ENCODE measurements around the gene MMP25. TPM values are rescaled to one million over a fixed set of nuclear protein-coding genes. Genes with fewer than 3 reads are reported as not detected.

Gene MMP25
- polyA plus RNA-seq, 1 donor (not counting 4 experiments of a cell fraction or from before 2014, with no cell fraction given) = 0.09 TPM

- Histone ChIP-seq H3K27ac (ENCODE audit: control insufficient read depth, insufficient read depth, low read length) (no peak overlapping the region), H3K9ac (ENCODE audit: control insufficient read depth, extremely low read depth, insufficient read depth, low read length) (no peak overlapping the region), H3K9me3 (ENCODE audit: control insufficient read depth, low read depth, low read length) (no peaks in the 10 kb centered on the region), H3K4me1 (ENCODE audit: control insufficient read depth, extremely low read depth, insufficient read depth, low read length) (peaks cover 15% of the 10 kb centered on the region), H4K20me1 (ENCODE audit: control insufficient read depth, extremely low read depth, insufficient read depth, low read length) (no peaks in the 10 kb centered on the region), H3K79me2 (ENCODE audit: control insufficient read depth, insufficient read depth, low read length) (no peaks in the 10 kb centered on the region), H3K4me3 (ENCODE audit: control insufficient read depth in 2 of 3, extremely low read depth in 1 of 3, insufficient read depth in 2 of 3, low read depth in 1 of 3, low read length in 3 of 3) (no peak overlapping the region), H3K9me1 (ENCODE audit: control insufficient read depth, extremely low read depth, insufficient read depth, low read length) (no peaks in the 10 kb centered on the region), H3K27me3 (ENCODE audit: control insufficient read depth, extremely low read depth, insufficient read depth, low read length) (peaks cover 21% of the 10 kb centered on the region), H2AFZ (ENCODE audit: control insufficient read depth, low read length) (no peak overlapping the region), H3K4me2 (ENCODE audit: control insufficient read depth, extremely low read depth, insufficient read depth, low read depth, low read length) (no peak overlapping the region), H3K36me3 (ENCODE audit: control insufficient read depth in 2 of 2, extremely low read depth in 1 of 2, insufficient read depth in 2 of 2, low read length in 2 of 2) (peaks cover 4 to 6% of the 10 kb centered on the region in 2 experiments)
- no peak for DNase-seq (ENCODE audit: low read depth, low spot score)
- no peak for TF ChIP-seq EZH2 (IDR thresholded peaks at IDR 0.05; ENCODE audit: low read length)
- TF ChIP-seq, protein P1, sequence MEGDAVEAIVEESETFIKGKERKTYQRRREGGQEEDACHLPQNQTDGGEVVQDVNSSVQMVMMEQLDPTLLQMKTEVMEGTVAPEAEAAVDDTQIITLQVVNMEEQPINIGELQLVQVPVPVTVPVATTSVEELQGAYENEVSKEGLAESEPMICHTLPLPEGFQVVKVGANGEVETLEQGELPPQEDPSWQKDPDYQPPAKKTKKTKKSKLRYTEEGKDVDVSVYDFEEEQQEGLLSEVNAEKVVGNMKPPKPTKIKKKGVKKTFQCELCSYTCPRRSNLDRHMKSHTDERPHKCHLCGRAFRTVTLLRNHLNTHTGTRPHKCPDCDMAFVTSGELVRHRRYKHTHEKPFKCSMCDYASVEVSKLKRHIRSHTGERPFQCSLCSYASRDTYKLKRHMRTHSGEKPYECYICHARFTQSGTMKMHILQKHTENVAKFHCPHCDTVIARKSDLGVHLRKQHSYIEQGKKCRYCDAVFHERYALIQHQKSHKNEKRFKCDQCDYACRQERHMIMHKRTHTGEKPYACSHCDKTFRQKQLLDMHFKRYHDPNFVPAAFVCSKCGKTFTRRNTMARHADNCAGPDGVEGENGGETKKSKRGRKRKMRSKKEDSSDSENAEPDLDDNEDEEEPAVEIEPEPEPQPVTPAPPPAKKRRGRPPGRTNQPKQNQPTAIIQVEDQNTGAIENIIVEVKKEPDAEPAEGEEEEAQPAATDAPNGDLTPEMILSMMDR (optimal IDR thresholded peaks at IDR 0.05 in 1 of 3, IDR thresholded peaks at IDR 0.05 in 1 of 3, conservative IDR thresholded peaks at IDR 0.05 in 1 of 3; ENCODE audit: extremely low read depth in 1 of 3, insufficient read depth in 2 of 3, low read length in 3 of 3) = no peak
- dilution Hi-C loops (cut with MboI; ENCODE audit: extremely low pct_ligation_motif_present, low sequenced_read_pairs) = no loop called here
- no peak for FAIRE-seq
Observed at GRCh38 chr16:3017344-3017743, 29.0 kb upstream of the MMP25 start.

DNA sequence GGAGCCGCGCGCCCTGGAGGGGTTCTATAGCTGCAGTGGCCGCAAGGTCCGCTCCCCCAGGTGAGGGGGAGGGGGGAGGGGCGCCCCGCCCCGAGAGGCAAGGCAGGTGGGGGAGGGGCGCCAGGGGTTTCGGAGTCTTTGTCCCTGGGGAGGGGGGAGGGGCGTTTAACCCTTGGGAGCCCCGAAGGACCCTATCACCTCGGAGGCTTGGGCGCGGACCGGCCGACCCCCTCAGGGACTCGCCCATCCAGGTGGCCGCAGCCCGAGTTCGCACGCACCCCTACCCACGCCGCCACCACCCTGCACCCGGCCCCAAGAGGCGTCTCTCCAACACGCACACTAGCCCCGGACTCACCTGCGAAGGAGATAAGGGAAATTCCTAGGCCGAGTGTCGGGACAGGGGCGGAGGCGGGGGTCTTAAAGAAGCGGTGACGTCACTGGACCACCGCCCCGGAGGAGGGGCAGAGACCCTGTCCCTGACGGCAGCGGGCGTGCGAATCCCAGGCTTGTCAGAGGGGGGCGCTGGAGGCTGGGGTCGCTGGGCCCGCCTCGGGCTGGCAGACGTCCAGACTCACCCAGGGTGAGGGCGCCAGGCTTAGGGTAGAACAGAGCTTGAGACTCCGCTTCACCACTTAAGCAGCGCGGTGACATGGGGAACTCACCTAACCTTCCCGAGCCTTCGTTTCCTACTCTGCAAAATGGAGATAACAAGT, 28.4 kb upstream of the MMP25 start, which contains the start of gene CLDN6:
Gene CLDN6, minus strand, starts transcription at position 390 of the 713 bp plus-strand sequence. CDS start 2,162 bp downstream, outside the sequence.
- dilution Hi-C loops (cut with MboI; ENCODE audit: extremely low pct_ligation_motif_present, low sequenced_read_pairs) = no loop called here
- no peak for FAIRE-seq
- Histone ChIP-seq H2AFZ (ENCODE audit: control insufficient read depth, low read length) (no peak within 1 kb of the TSS), H3K4me3 (ENCODE audit: control insufficient read depth in 2 of 3, extremely low read depth in 1 of 3, insufficient read depth in 2 of 3, low read depth in 1 of 3, low read length in 3 of 3) (no peak within 1 kb of the TSS), H3K4me2 (ENCODE audit: control insufficient read depth, extremely low read depth, insufficient read depth, low read depth, low read length) (peak within 1 kb of the TSS; percentile 45), H3K27ac (ENCODE audit: control insufficient read depth, insufficient read depth, low read length) (no peak within 1 kb of the TSS), H3K4me1 (ENCODE audit: control insufficient read depth, extremely low read depth, insufficient read depth, low read length) (peaks cover 19% of the 10 kb centered on the region), H3K9me3 (ENCODE audit: control insufficient read depth, low read depth, low read length) (no peaks in the 10 kb centered on the region), H3K9me1 (ENCODE audit: control insufficient read depth, extremely low read depth, insufficient read depth, low read length) (no peaks in the 10 kb centered on the region), H3K36me3 (ENCODE audit: control insufficient read depth in 2 of 2, extremely low read depth in 1 of 2, insufficient read depth in 2 of 2, low read length in 2 of 2) (peaks cover 4 to 12% of the 10 kb centered on the region in 2 experiments), H3K79me2 (ENCODE audit: control insufficient read depth, insufficient read depth, low read length) (no peaks in the 10 kb centered on the region), H3K9ac (ENCODE audit: control insufficient read depth, extremely low read depth, insufficient read depth, low read length) (no peak within 1 kb of the TSS), H4K20me1 (ENCODE audit: control insufficient read depth, extremely low read depth, insufficient read depth, low read length) (no peaks in the 10 kb centered on the region), H3K27me3 (ENCODE audit: control insufficient read depth, extremely low read depth, insufficient read depth, low read length) (peaks cover 15% of the 10 kb centered on the region)
- TF ChIP-seq EZH2 (IDR thresholded peaks at IDR 0.05; ENCODE audit: low read length) = no peak
- TF ChIP-seq, protein P1 (optimal IDR thresholded peaks at IDR 0.05 in 1 of 3, IDR thresholded peaks at IDR 0.05 in 1 of 3, conservative IDR thresholded peaks at IDR 0.05 in 1 of 3; ENCODE audit: extremely low read depth in 1 of 3, insufficient read depth in 2 of 3, low read length in 3 of 3) = peak; percentile 19 to 48 (median 23)
- DNase-seq (ENCODE audit: low read depth, low spot score) = no peak

Measured in keratinocyte (primary cell).